Gastroesophageal sphincter (tissue), 3 donors: ENCODE data around the gene ARL6IP1.
"Not testable (repeated sequence)": the region's sequence is repeated elsewhere in the genome, so short reads cannot be mapped to it uniquely, and the experiment has no call there.

ENCODE experiments used
- EP300 ChIP-seq: sonication (generic); formaldehyde crosslinking; IDR thresholded peaks from one replicate; pipeline ENCODE4 v1.6.1; 2017; ENCODE audit warnings: antibody characterized with exemption, mild to moderate bottlenecking
- TF ChIP-seq, protein P1 (sequence below), 4 experiments: fragments of 200-600 bp in 2 of 4; fragments of 450-650 bp in 2 of 4; sonication (generic) in 1 of 4; IDR thresholded peaks; one replicate each; pipeline ENCODE4 v1.5.1; 2017 to 2019; ENCODE audit warnings: antibody characterized with exemption in 4 of 4, mild to moderate bottlenecking in 2 of 4, moderate library complexity in 2 of 4

DNA sequence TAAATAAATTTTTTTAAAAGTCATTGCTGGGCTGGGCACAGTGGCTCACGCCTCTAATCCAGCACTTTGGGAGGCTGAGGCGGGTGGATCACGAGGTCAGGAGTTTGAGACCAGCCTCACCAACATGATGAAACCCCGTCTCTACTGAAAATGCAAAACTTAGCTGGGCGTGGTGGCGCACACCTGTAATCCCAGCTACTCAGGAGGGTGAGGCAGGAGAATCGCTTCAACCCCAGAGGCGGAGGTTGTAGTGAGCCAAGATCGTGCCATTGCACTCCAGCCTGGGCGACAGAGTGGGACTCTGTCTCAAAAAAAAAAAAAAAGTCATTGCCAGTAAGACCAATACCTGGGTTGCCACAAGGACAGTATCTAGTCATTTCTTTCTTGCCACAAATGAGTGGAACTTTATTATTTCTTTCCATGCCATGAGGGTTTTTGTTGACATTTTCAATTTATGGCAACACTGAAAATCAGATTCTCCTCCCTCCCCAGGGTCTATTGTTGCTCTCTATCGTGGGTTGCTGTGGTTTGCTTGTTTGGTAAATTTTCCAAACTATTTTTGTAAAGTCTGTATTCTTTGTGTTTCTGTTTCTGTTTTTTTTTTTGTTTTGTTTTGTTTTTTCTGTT, 30.9 kb downstream of the ARL6IP1 start:
- TF ChIP-seq, protein P1, sequence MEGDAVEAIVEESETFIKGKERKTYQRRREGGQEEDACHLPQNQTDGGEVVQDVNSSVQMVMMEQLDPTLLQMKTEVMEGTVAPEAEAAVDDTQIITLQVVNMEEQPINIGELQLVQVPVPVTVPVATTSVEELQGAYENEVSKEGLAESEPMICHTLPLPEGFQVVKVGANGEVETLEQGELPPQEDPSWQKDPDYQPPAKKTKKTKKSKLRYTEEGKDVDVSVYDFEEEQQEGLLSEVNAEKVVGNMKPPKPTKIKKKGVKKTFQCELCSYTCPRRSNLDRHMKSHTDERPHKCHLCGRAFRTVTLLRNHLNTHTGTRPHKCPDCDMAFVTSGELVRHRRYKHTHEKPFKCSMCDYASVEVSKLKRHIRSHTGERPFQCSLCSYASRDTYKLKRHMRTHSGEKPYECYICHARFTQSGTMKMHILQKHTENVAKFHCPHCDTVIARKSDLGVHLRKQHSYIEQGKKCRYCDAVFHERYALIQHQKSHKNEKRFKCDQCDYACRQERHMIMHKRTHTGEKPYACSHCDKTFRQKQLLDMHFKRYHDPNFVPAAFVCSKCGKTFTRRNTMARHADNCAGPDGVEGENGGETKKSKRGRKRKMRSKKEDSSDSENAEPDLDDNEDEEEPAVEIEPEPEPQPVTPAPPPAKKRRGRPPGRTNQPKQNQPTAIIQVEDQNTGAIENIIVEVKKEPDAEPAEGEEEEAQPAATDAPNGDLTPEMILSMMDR (IDR thresholded peaks at IDR 0.05): not testable (repeated sequence)
- TF ChIP-seq EP300: not testable (repeated sequence)
